HS-5 (cell line): Measurements from ENCODE around the gene MBTD1.
"Not testable (repeated sequence)": the region's sequence is repeated elsewhere in the genome, so short reads cannot be mapped to it uniquely, and the experiment has no call there.

Experiments used
- DNase-seq: peaks from one replicate; pipeline ENCODE4 v3.0.0-alpha.2; 2012; ENCODE audit warnings: low read depth

MBTD1 gene

DNA sequence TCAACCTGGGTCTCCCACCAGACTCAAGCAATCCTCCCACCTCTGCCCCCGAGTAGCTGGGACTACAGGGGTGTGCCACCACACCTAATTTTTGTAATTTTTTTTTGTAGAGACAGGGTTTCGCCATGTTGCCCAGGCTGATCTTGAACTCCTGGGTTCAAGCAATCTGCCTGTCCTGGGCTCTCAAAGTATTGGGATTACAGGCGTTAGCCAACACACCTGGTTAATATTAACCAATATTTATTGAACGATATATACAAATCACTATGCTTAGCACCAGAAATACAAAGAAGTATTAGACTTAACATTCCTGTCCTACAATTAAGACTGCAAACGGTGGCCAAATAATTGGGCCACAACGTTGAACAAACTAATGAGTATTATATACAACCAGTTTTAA lies 4.2 kb downstream of the MBTD1 start:
- no peak for DNase-seq

DNA sequence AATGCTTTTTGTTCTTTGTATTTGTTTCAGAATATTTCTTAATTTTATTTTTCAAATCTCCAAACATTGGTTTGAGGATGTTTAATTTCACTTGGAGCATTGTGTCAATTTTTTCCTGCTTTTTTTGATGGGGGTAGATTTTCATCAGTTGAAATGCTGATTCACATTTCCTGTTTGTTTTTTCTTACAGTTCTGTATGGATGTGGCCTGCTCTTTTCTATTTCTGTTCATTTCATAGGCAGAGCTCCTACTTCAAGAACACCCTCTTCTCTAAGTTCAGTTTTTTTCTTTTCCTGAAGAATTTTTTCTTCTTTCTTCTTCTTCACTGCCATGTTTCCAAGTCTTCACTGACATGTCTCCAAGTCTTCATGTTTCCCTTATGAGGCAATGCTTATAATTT lies 8.8 kb downstream of the MBTD1 start:
- DNase-seq = no peak

DNA sequence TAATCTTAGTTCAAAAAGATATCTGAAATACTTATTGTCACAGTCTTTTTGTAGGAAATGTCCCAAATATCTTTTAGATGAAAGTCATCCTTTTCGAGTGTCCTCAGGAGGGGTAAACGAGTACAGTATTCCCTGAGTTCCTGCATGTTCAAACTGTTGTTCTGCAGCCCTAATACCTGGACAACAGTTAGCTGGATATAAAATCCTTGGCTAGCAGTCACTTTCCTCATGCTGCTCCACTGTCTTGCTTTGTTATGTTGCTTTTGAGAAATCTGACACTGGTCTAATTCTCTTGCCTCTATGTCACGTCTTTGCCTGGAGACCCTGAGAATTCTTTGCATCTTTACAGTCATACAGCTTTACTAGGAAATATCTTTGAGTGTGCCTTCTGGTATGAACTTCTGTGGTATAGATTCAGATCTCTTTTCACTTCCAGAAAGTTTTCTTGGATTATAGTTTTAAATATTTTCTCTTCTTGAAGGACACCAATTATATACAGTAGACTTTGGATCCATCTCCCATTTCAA lies 9.5 kb downstream of the MBTD1 start:
- no peak for DNase-seq

DNA sequence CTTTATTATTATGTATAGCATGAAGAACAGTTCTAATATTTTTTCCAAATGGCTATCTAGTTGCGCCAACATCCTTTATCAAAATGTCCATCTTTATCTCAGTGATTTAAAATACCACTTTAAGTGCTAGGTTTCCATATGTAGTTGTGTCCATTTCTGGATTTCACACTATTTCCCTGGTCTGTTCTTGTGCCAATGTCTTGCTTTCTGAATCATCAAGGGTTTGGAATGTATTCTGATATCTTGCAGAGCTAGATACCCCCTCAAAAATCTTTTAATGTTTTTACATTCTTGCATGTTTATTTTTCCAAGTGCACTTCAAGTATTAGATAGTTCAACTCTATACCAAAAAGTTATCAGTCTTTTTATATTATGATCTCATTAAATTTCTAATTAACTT lies 14.3 kb downstream of the MBTD1 start:
- DNase-seq = no peak

DNA sequence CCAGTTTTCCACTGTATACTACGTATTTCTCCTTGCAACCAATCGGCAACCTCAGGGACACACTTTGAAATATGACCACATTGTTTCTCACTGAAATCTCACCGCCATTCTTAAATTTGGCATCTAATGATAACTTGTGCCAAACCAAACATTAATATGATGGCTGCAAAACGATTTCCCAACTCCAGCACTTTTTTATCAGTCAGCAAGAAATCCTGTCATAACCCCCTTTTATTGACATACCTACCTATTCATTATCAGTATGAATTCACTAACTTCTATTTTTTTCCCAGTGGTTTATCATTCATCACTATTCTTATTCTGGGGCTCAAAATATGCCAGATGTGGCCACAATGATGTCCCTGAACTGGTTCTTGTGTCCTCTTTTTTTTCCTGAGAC lies 15.8 kb downstream of the MBTD1 start:
- no peak for DNase-seq

DNA sequence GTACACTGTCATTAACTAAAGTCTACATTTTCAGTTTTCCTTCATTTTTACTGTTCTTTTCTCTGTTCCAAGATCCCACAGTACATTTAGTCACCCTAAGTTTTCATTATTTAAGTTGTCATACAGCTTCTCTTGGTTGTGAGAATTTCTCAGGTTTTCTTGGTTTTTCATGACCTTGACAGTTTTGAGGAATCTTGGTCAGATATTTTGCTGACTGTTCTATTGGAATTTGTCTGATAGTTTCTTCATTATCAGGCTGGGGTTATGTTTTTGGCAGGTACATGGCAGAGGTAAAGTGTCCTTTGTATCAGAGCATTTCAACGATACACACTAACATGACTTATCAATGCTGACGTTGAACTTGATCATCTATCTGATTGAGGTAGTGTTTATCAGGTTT lies 19.6 kb downstream of the MBTD1 start:
- no peak for DNase-seq

DNA sequence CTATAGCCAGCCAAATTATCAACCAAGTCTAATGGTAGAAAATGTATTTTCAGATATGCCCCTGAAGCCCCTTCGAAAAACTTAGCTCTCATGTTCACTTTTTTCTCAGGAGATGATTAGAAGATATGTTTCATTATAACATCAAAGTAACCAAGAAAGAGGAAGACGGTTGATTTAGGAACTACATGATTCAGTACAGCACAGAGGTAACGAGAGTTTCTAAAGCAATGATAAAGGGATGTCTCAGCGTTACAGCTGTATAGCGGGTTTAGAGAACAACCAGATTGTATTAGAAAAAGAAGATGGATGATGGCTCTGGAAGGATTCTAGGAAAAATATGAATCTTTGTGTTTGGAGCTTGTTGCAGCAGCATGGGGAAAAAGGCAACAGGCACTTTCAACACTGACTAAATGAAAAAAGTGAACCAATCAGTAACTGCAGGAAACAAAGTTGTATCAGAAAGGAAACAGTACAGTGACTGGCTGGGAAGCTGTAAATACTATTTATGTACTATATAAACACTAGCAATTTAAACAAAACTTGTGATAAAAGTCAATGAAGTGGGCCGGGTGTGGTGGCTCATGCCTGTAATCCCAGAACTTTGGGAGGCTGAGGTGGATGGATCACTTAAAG lies 21.5 kb downstream of the MBTD1 start:
- no peak for DNase-seq

DNA sequence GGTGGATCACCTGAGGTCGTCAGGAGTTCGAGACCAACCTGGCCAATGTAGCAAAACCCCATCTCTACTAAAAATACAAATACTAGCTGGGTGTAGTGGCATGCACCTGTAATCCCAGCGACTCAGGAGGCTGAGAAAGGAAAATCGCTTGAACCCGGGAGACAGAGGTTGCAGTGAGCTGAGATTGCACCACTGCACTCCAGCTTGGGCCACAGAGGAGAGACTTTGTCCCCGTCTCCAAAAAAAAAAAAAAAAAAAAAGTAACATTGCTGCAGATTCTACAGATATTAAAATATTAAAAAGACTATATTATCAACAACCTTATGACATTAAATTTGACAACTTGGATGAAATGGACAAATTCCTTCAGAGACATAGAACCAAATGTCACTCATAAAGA lies 25.7 kb downstream of the MBTD1 start:
- DNase-seq = no peak

DNA sequence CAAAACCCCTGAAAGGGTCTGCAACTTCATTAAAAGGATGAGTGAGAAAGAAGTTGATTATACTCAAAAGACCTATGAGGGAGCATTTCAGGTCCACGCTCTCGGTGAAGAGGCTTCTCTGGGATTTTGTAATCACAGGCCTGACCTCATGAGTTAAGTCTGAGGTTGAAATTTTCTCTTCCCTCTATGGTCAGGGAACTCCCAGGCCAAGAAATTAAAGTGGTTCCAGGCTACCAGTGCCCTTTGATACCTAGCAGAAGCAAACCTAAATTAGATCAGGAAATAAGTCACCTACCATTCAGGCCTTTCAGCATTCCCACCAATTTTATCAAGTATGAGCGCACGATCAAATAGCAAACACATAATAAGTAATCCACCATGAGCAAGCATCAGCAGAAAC lies 27.9 kb downstream of the MBTD1 start:
- no peak for DNase-seq

DNA sequence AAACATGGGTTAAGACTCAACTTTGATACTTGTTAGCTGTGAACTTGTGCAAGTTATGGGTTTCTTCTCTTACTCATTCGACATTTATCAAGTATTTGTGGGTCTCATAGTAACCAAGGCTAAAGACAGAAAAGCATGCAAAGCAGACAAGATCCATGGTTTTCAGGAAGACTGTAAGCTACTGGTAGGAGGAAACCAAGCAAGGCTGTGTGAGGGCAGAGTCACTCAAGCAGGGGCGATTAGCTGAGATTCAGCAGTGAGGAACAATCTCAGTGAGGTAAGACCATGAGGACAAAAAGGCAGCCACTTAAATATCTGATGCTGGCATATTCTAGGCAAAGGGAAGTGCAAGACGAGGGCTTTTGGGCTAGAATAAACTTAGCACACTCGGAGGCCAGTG lies 29.5 kb downstream of the MBTD1 start:
- no peak for DNase-seq

DNA sequence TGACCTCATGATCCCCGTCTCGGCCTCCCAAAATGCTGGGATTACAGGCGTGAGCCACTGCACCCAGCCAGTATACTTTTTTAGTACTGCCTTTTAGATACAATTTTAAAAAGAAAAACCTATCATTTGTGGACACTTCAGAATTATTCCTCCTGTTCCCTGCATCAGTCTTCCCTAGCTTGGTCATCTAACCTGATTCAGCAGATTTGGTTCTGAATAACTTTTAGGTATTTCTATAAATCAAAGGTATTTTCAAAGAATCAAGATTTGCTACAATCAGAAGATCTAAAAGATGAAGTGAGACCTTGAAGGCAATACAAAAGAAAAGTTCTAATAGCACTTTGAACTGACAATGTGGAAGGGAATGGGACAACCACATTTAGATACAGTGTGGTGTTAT lies 30.0 kb downstream of the MBTD1 start:
- DNase-seq = no peak

DNA sequence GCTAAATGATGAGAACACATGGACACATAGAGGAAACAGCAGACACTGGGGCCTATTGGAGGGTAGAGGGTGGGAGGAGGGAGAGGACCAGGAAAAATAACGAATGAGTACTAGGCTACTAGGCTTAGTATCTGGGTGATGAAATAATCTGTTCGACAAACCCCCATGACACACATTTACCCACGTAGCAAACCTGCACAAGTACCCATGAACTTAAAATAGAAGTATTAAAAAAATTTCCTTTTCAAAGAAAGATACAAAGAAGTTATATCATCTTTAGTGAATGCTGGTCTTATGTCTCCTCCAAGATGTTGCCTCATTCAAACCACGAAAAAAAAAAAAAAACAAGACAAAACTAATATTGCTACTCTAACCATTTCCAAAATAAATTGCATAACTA lies 31.7 kb downstream of the MBTD1 start:
- peak; percentile 10 for DNase-seq

DNA sequence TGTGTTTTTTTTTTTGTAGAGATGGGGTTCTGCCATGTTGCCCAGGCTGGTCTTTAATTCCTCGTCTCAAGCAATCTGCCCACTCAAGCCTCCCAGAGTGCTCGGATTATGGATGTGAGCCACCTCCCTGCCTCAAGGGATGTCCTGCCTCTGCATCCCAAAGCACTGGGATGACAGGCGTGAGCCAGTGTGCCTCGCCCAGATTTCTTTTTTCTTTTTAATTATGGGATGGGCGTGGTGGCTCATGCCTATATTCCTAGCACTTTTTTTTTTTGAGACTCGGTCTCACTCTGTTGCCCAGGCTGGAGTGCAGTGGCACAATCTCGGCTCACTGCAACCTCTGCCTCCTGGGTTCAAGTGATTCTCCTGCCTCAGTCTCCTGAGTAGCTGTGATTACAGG lies 34.3 kb downstream of the MBTD1 start:
- not testable (repeated sequence) for DNase-seq

DNA sequence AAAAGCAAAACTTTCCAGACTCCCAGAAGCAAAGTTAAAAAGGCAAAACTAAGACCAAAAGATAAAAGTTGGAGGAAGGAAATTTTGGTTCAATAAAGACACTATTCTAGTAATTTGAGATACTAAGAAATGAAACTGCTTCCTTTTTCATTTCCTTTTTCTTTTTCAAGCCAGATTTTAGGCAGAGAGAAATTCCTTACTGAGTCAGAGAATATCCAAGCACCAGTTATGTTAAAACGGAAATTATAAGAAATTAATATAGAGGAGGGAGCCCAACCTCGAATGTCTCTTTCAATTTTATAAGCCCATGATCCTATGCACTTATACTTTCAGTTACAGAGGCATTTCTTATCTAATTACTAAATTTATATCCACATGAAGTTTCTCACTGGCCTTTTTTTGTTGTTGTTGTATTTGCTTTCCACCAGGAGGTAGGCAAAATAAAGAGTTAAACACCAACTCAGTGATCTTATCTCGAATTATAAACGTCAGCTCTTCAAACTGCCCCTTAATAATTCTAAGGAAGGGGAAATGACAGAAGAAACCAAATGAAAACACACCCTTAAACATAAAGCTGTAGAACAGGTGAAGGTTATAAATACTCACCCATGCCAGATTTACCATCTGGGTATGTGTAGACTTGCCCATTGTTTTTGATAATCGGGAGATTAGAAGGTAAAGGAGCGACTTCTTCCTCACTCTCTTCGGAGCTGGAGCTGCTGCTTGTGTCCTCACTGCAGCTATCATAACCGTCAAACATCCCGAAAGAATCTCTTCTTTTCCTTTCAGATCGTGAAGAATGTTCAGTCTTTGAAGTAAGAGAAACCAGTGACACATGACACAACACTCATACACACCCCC lies 35.2 kb downstream of the MBTD1 start:
- no peak for DNase-seq

DNA sequence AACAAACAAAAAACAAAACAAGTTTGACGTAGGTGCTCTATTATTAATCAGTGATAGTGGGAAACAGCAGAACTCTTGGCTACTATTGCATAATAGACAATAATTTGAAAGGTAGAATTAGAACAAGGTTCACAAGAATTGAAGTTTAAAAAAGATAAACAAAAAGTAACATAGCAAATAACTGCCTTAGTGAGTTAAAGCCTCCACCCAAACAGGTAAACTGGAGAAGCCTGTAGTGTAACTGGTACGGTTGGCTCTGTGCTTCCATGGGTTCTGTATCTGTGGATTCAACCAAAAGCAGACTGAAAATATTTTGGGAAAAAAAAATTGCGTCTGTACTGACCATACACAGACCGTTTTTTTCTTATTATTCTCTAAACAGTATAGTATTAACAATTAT lies 38.5 kb downstream of the MBTD1 start:
- DNase-seq = no peak

DNA sequence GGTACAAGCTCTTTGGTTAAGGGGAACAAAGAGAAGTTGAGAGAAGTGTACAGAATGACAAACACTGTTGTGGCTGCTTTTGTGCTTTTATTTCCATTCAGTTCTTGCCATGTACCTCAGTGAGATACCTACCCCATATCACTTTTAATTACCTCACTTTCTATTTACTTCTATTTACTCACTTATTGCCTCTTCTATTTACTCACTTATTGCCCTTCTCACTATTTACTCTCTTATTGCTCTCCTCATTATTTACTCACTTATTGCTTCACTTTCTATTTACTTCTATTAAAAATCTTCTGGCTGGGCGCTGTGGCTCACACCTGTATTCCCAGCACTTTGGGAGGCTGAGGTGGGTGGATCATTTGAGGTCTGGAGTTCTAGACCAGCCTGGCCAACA lies 41.9 kb downstream of the MBTD1 start:
- DNase-seq = no peak

DNA sequence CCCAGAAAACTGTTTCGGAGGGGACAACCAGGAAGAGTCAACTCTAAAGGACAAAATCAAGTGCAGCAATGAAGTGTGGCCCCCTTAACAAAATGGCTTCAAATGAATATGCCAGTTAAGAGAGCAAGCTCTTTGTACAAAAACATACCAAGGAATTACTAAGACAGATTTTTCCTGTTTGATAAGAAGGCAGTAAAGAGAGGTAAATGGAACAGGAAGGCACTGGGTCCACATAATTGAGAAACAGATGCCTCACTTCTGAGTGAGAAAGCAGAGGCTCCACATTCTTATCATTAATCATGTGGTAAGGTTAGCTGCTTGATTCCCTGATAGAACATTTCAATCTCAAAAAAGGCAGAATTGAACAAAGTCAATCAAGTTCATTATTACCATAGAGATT lies 44.9 kb downstream of the MBTD1 start:
- DNase-seq = no peak

DNA sequence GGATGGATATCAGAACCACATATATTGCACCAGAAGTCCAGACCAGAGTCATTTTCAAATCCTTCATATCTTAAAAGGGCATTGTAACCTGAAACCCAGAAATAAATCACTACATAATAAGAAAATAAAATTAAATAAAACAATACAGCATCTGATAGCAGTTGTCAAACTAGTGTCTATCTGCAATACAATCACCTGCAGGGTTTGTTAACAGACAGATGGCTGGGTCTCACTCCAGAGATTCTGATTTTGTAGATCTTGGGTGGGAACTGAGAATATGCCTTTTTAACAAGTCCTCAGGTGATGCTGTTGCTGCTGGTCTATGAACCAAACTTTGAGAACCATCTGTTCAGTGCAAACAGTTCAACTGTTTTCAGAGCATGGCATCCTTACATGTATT lies 56.0 kb downstream of the MBTD1 start:
- DNase-seq = no peak

DNA sequence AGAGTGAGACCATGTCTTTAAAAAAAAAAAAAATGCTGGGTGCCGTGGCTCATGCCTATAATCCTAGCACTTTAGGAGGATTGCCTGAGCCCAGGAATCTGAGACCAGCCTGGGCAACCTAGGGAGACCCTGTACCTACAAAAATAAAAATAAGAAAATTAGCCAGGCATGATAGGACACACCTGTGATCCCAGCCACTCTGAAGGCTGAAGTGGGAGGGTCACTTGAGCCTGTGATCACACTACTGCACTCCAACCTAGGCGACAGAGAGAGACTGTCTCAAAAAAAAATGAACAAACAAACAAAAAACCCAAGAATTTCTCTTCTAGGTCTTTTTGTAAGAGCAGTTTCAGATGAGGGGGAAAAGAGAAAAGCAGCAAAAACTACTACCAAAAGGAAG lies 59.0 kb downstream of the MBTD1 start:
- DNase-seq = no peak

DNA sequence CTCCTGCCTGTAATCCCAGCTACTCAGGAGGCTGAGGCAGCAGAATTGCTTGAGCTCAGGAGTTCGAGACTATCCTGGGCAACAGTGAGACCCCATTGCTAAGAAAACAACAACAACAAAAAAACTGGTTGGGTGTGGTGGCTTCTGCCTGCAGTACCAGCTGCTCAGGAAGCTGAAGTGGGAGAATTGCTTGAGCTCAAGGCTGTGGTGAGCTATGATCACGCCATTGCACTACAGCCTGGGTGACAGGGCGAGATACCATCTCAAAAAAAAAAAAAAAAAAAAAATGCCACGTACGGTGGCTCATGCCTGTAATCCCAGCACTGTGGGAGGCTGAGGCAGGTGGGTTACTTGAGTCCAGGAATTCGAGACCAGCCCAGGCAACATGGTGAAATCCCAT lies 59.6 kb downstream of the MBTD1 start:
- no peak for DNase-seq

DNA sequence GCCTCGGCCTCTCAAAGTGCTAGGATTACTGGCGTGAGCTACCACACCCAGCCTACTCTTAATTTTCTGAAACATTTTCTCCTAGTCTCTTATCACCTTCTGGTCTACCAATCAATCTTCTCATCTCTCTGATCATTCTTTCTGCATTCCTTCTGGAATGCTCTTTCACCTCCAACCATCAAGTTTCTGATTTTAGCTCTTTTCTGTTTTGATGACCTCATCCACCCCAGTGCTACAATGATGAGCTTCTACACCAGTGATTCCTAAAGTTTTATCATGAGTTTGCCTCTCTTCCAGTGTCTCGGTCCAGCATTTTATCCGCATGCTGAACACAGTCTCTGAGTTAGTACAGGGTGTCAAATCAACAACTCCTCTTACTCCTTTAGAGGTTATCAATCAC lies 62.1 kb downstream of the MBTD1 start:
- no peak for DNase-seq

DNA sequence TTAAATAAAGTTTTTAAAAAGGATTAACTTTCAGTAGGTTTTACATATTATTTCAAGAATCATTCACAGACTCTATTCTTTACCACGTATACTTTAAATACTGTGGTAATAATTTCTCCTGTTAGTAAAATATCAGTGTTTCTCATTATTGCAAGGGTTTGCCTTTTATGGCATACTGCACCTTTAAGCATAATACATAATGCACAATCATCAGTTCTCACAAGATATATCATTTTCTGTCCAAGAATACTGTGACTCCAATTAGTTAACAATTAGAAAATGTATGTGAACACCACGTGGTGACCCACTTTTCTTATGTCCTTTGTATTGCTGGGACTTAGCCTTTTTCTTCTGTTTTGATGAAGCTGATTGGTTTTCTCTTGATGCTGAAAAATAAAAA lies 68.0 kb downstream of the MBTD1 start:
- DNase-seq = no peak

DNA sequence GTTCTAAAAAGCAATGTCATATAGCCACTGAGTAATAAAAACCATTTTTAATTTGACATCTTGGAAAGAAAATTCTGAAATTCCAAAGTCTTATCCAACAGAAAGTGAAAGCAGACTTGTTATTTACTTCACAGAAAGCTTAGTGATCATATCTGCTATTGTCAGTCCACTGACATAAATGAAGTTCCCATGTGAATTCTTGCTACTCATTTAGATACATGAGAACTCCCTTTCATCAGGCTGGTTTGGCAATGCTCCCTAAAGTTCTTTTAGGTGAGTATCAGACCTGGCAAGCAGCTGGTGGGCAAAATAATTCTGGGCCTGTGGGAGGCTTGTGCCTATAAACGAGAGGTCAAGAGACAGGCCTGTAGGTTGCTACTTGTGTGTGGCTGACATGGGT lies 70.2 kb downstream of the MBTD1 start:
- no peak for DNase-seq

DNA sequence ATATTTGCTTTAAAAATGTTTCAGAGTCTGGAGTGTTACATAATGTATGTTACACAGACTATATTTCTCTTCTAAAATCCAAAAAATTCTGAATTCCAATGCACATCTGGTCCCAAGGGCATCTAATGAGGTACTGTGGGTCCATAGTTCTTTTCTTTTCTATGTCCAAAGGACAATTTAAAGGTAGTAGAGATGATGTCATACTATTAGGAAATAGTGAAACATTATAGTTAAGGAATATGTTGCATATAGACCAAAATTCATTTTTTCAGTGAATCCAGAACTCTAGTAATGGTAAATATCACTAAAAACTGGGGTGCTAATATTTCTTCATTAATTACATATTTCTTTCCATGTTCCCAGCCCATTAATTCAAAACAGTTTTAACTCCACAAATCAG lies 70.7 kb downstream of the MBTD1 start:
- DNase-seq = no peak
